K562 (cell line): ENCODE measurements around the gene PPM1N. TPM values are rescaled to one million over a fixed set of nuclear protein-coding genes. Genes with fewer than 3 reads are reported as not detected.

Experiments used
- ATAC-seq: fragments of 200-7000 bp; cut with Tn5 transposase; 3 replicates; pipeline ENCODE4 v1.9.1; 2020; ENCODE audit warnings: moderate library complexity
- BruUV-seq: library from RNA; stranded (reverse); fragments of 400-500 nt; replicated peaks from 2 replicates; lab custom pipeline; 2021; lab: Mats Ljungman, UMichigan
- CTCF ChIA-PET: fragments of 300-600 bp; formaldehyde crosslinking; extraction: SDS; loops from one replicate; lab custom pipeline; 2021; ENCODE audit warnings: low intra/inter-chr PET ratio; lab: Yijun Ruan, JAX
- POLR2A ChIA-PET: fragments of 300-600, 350-650 bp; sonication (Branson Sonifier 250); formaldehyde crosslinking; extraction: SDS; loops from one replicate; lab custom pipeline; 2021; ENCODE audit warnings: antibody characterized with exemption, inconsistent platforms; lab: Yijun Ruan, JAX
- DNase-seq, 4 experiments: peaks; one replicate each; pipeline versions ENCODE4 v3.0.0 to v3.0.0-alpha.2; 2011 to 2018; ENCODE audit warnings: low spot score in 3 of 4, mixed read lengths in 3 of 4; ENCODE audit errors: extremely low read depth in 1 of 4
- FAIRE-seq: peaks from 2 replicates; lab custom pipeline; 2011; peaks lifted over from hg19 to GRCh38; lab: Jason Lieb, UNC
- H2AFZ ChIP-seq: 2 replicates; pipeline ENCODE4 v1.6.0; 2011; ENCODE audit warnings: low read depth, low read length, control low read depth, inconsistent platforms
- H3K27ac ChIP-seq: fragments of 200-600 bp; 3 replicates; pipeline ENCODE4 v1.8.0; 2011; ENCODE audit warnings: low read depth, mild to moderate bottlenecking, control low read depth, inconsistent platforms, low read length, moderate library complexity, mixed read lengths; ENCODE audit errors: extremely low read depth
- H3K27me3 ChIP-seq, 2 experiments: fragments of 300-600 bp in 1 of 2; 2 replicates in 1 of 2; 3 replicates in 1 of 2; pipeline versions ENCODE4 v1.6.0 to v1.8.0; 2011; ENCODE audit warnings: inconsistent platforms in 2 of 2, low read length in 2 of 2, mild to moderate bottlenecking in 1 of 2, mixed read lengths in 1 of 2, moderate library complexity in 1 of 2; ENCODE audit not compliant: control insufficient read depth in 2 of 2, insufficient read depth in 2 of 2
- H3K36me3 ChIP-seq: fragments of 300-600 bp; 3 replicates; pipeline ENCODE4 v1.8.0; 2011; ENCODE audit warnings: mild to moderate bottlenecking, low read length, inconsistent platforms; ENCODE audit not compliant: control insufficient read depth, insufficient read depth
- H3K4me1 ChIP-seq, 2 experiments: fragments of 200-600 bp in 1 of 2; replicated peaks in 1 of 2; 2 replicates in 1 of 2; 3 replicates in 1 of 2; pipeline versions ENCODE4 v1.5.1 to v1.8.0; 2011; ENCODE audit warnings: inconsistent platforms in 2 of 2, low read length in 2 of 2, mild to moderate bottlenecking in 1 of 2, mixed read lengths in 1 of 2, moderate library complexity in 1 of 2; ENCODE audit not compliant: control insufficient read depth in 2 of 2, insufficient read depth in 2 of 2
- H3K4me2 ChIP-seq: 2 replicates; pipeline ENCODE4 v1.6.1; 2011; ENCODE audit warnings: low read length, control low read depth, inconsistent platforms, mixed read lengths; ENCODE audit not compliant: insufficient read depth
- H3K4me3 ChIP-seq: fragments of 200-600 bp; sonication (generic), shearing (Covaris generic); 2 replicates; pipeline ENCODE4 v1.5.1; 2016; ENCODE audit warnings: control low read depth, inconsistent platforms
- H3K79me2 ChIP-seq: fragments of 200-600 bp; 3 replicates; pipeline ENCODE4 v1.8.0; 2011; ENCODE audit warnings: low read length, inconsistent platforms; ENCODE audit not compliant: control insufficient read depth, insufficient read depth
- H3K9ac ChIP-seq, 2 experiments: 2 replicates each; pipeline versions ENCODE4 v1.6.0 to v1.6.1; 2011; ENCODE audit warnings: low read depth in 2 of 2, low read length in 2 of 2, control low read depth in 1 of 2, inconsistent platforms in 1 of 2, mild to moderate bottlenecking in 1 of 2, mixed read lengths in 1 of 2; ENCODE audit not compliant: insufficient read depth in 1 of 2
- H3K9me1 ChIP-seq: one replicate; pipeline ENCODE4 v1.6.0; 2011; ENCODE audit warnings: inconsistent platforms, mild to moderate bottlenecking, low read length, moderate library complexity; ENCODE audit not compliant: control insufficient read depth, insufficient read depth
- H3K9me3 ChIP-seq: replicated peaks from 2 replicates; pipeline ENCODE4 v1.5.1; 2011; ENCODE audit warnings: low read depth, low read length, inconsistent platforms; ENCODE audit not compliant: control insufficient read depth, insufficient read depth
- H4K20me1 ChIP-seq: replicated peaks from 2 replicates; pipeline ENCODE4 v1.6.1; 2011; ENCODE audit warnings: low read length, inconsistent platforms, mixed read lengths; ENCODE audit not compliant: control insufficient read depth, insufficient read depth
- GTF3C2 ChIP-seq: IDR thresholded peaks from 3 replicates; pipeline ENCODE4 v1.6.1; 2011; ENCODE audit warnings: borderline replicate concordance, mild to moderate bottlenecking, moderate library complexity; ENCODE audit not compliant: insufficient read length; ENCODE audit errors: extremely low read depth
- KDM4B ChIP-seq, 2 experiments: fragments of 450-650 bp in 1 of 2; sonication (generic) in 1 of 2; IDR thresholded peaks; 2 replicates each; pipeline ENCODE4 v1.6.1; 2016 to 2017; ENCODE audit warnings: borderline replicate concordance in 2 of 2, antibody characterized with exemption in 1 of 2, low read depth in 1 of 2, mild to moderate bottlenecking in 1 of 2
- MAFF ChIP-seq: IDR thresholded peaks from 2 replicates; pipeline ENCODE4 v1.6.1; 2012; ENCODE audit warnings: low read length, improper control_type of control experiment
- ZMIZ1 ChIP-seq, 2 experiments: fragments of 150-350 bp in 1 of 2; IDR thresholded peaks; 2 replicates each; pipeline ENCODE4 v1.6.1; 2012 to 2016; ENCODE audit warnings: low read depth in 2 of 2, low read length in 2 of 2, mild to moderate bottlenecking in 1 of 2, moderate library complexity in 1 of 2
- ZNF395 ChIP-seq: fragments of 200-800 bp; sonication (Bioruptor generic); IDR thresholded peaks from 2 replicates; pipeline ENCODE4 v1.6.1; 2017; ENCODE audit warnings: missing genetic modification characterization, missing compliant biosample characterization
- WGBS: fragments of 100-300 bp; shearing (Covaris generic); methylation state at CpG from one replicate; pipeline ENCODE4 v1.1.6; 2016; ENCODE audit warnings: low coverage, mixed read lengths; ENCODE audit not compliant: insufficient coverage; ENCODE audit errors: missing lambda C conversion rate; 5-methylcytosine and 5-hydroxymethylcytosine counted together
- in situ Hi-C: fragments of 300-500 bp; cut with MboI; formaldehyde crosslinking; loops from 4 replicates; pipeline ENCODE4 v1.15.0; 2018; ENCODE audit warnings: inconsistent platforms, mixed read lengths
- intact Hi-C: fragments of 100-400 bp; cut with micrococcal nuclease; formaldehyde crosslinking; loops from 2 replicates; pipeline ENCODE4 v1.14.2; 2022
- polyA plus RNA-seq, 8 experiments: library from polyadenylated mRNA; depleted of rRNA in 4 of 8; stranded (reverse) in 5 of 8; unstranded in 3 of 8; fragments of >200 nt; fragmentation: Nextera tagmentation in 2 of 8; fragmentation: Illumina TruSeq in 1 of 8; extraction: Ambion mirVana in 2 of 8; extraction: Trizol in 1 of 8; gene quantifications; 2 replicates each; pipeline versions ENCODE4 v1.2.1 to v1.2.3, GENCODE V29; 2011 to 2014; ENCODE audit warnings: inconsistent platforms in 1 of 8, missing spikeins in 1 of 8
- total RNA-seq, 7 experiments: library from RNA; depleted of rRNA in 6 of 7; stranded (reverse); fragments of >200 nt in 6 of 7; fragmentation: Illumina TruSeq in 2 of 7; extraction: Trizol in 2 of 7; gene quantifications; 2 replicates each; pipeline versions ENCODE4 v1.2.1 to v1.2.3, GENCODE V29; 2011 to 2021; ENCODE audit warnings: low replicate concordance in 1 of 7
- TF ChIP-seq, protein P1 (sequence below): IDR thresholded peaks from 2 replicates; pipeline ENCODE4 v1.6.1; 2014; ENCODE audit warnings: antibody characterized with exemption

PPM1N gene
- total and polyA plus RNA-seq, 9 of the 15 experiments (the other 6 are each of a cell fraction or from before 2014, with no cell fraction given) = 4.5 to 15.6 (median 8.7) TPM

GRCh38 chr19:45505996-45506245, 7.7 kb downstream of the PPM1N start (continued):
- no peak for TF ChIP-seq ZMIZ1 (IDR thresholded peaks at IDR 0.05; ENCODE audit: low read depth in 2 of 2, low read length in 2 of 2)

DNA sequence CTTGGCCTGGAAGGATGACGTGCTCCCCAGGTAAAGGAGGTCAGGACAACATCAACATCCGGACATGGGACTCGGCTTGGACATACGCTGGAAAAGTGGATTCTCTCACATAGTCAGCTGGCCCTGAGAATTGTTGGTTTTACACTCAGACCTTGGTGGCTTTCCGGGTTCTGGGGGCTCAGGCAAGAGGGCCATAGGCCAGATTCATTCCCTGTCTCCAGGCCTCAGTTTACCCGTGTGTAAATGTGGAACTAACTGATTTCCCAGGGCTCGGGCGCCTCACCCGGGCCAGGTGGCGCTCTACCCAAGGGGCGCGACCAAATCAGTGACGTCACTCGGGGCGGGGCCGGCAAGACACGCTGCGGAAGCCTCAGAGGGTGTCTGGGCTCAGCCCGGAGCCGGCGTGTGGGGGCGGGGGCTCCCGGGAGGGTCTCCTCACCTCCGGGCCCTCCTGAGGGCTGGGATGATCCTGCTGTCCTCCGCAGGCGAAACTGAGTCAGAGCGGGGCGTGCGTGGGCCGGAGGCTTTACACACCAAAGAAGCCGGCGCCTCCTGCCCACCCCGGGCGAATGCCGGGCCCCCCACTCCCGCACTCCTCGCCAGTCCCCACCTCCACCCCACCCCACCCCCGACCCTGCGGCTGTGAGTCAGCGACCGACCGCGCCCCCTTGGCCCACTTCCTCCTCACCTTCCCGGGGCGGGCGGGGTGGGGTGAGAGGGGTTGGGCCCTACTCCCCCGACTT, 8.2 kb downstream of the PPM1N start:
- Histone ChIP-seq H3K9me3 (no peaks in the 10 kb centered on the region), H3K27ac (peak overlapping the region; percentile 98), H3K4me1 (peaks cover 34 to 51% of the 10 kb centered on the region in 2 experiments), H3K9me1 (no peaks in the 10 kb centered on the region), H3K9ac (peak overlapping the region; percentile 95 to 97), H3K4me2 (peak overlapping the region; percentile 97), H3K27me3 (no peaks in the 10 kb centered on the region), H2AFZ (peak overlapping the region; percentile 91), H4K20me1 (no peaks in the 10 kb centered on the region), H3K79me2 (peaks cover 51% of the 10 kb centered on the region), H3K36me3 (peaks cover 22% of the 10 kb centered on the region; the same call in 2 of the 3 replicates), H3K4me3 (peak overlapping the region; percentile 99)
- intact Hi-C loops (loop anchor here (1.0 to 5.0 kb wide), 2 partner anchors 52 to 136 kb away; no protein-coding TSS in a partner anchor), in situ Hi-C loops (no loop called here)
- ChIA-PET CTCF (no interaction called here), POLR2A (interaction anchor here (0.7 to 2.3 kb wide), 2 partner anchors 10 to 69 kb away, joined by 3 to 5 read pairs; no protein-coding TSS in a partner anchor)
- FAIRE-seq (peak; percentile 85), ATAC-seq (peak; percentile 81), DNase-seq (peak; percentile 89 to 98 (median 91))
- BruUV-seq = no TSS peak
- under 1% methylated on average over 32 of the region's 47 CpGs for WGBS
- TF ChIP-seq MAFF (no peak), GTF3C2 (no peak), KDM4B (IDR thresholded peaks at IDR 0.05; ENCODE audit: borderline replicate concordance in 2 of 2, low read depth in 1 of 2) (peak in 1 of 2 experiments; percentile 60; a peak in 1 of 4 replicates), ZNF395 (CRISPR knock-in tag) (peak; percentile 72)
- TF ChIP-seq, protein P1, sequence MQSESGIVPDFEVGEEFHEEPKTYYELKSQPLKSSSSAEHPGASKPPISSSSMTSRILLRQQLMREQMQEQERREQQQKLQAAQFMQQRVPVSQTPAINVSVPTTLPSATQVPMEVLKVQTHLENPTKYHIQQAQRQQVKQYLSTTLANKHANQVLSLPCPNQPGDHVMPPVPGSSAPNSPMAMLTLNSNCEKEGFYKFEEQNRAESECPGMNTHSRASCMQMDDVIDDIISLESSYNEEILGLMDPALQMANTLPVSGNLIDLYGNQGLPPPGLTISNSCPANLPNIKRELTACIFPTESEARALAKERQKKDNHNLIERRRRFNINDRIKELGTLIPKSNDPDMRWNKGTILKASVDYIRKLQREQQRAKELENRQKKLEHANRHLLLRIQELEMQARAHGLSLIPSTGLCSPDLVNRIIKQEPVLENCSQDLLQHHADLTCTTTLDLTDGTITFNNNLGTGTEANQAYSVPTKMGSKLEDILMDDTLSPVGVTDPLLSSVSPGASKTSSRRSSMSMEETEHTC = 0 out of 2 replicates have a peak, but pooled peaks have one; percentile 6
